Measurements from ENCODE around the gene RIMS3. TPM values are rescaled to one million over a fixed set of nuclear protein-coding genes. Genes with fewer than 3 reads are reported as not detected.

RIMS3 gene
- 0.09 and 0.28 TPM in 2 replicates for total RNA-seq

DNA sequence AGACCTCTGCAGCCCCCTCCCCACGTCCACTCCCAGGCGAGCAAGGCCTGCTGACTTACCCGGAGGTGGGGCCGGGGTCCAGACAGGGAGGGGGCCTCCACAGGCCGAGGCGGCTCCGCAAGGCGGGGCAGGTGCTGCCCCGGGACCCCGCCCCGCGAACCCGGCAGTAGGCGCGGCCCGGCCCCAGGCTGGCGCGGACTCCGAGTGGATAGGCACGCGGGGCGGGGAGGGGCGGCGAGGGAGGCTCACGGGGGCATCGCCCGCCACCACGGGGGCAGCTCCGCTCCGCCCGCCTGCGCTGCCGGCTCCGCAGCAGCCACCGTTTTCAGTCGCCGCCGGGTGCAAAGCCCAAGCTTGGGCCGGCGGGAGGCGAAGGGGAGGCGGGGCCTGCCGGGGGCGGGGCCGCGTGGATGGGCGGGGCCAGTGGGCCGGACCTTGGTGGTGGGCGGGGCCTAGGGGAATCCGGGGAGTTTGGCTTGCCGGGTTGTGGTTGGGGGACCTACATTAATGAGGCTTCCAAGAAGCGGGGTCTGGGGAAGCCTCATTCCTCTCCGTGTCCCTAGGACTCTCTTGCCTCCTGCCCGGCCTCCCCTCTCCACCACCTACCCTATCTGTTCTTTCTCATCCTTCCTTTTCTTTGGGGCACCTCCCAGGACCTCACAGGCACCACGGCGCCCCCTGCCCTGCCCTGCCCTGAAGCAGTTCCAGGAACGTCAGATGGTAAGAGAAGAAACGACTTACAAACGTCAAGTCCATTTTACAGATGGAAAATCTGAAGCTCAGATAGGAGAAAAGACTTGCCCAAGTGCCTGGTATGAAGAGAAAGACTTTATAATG is at the start of gene RIMS3:
Gene RIMS3, minus strand, starts transcription at position 348 of the 837 bp plus-strand sequence. CDS start 23,757 bp downstream, outside the sequence.

DNA sequence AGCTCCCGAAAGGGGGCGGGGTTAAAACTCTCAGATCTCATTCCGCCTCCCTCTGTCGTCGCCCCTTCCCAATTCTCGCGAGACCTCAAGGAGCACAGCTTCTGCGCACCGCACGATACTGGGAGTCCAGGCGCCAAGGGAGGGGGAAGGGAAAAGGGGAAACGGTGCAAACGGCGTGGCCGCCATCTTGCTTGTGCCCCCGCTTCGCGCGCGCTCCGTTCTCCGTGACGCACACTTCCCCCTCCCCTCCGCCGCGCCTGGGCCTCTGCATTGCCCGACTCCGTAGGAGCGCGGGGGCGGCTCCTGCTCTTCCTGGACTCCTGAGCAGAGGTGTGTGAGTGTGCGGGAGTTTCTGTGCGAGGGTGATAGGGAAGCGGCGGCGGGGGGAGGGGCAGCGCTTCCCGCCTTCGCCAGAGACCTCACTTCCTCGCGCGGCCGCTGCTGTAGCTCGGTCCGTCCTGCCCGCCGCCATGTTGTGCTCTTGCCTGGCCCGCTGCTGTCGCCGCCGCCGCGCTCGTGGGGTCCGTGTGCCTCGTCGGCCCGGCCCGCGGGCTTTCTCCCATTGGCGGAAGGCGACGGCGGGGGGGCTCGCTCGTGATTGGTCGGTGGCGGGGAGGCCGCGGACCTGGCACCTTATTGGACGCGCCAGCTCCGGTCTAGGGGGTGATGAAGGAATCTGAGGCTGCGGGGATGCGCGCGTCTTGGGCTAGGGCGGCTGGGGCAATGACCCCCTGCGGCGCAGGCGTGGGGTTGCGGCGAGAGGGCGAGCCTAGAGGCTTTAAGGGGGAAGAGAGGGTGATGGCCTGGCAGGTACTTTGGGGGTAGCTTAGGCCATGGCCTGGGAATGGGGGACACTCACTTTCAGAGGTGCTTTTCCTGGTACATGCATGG is 26.3 kb upstream of the RIMS3 start, which contains the start of gene NFYC:
Gene NFYC, plus strand, starts transcription at position 167 of the 891 bp plus-strand sequence. CDS start 47,140 bp downstream, outside the sequence.

Other genes with a start within 250 kb of the RIMS3 start
- 2.7 and 3.2 TPM in 2 replicates for gene ZFP69B, start 215.2 kb downstream of the RIMS3 start, total RNA-seq
- gene ZFP69, start 188.4 kb downstream of the RIMS3 start, total RNA-seq, result 1.9 and 3.7 TPM in 2 replicates
- gene EXO5, start 156.9 kb downstream of the RIMS3 start, total RNA-seq, result 8.6 and 9.3 TPM in 2 replicates
- 3.8 and 4.0 TPM in 2 replicates for gene ZNF684, start 134.0 kb downstream of the RIMS3 start, total RNA-seq
- gene NFYC, start 26.0 kb upstream of the RIMS3 start, total RNA-seq, result 17.5 and 21.8 TPM in 2 replicates
- under 0.01 TPM in 1 of 2 replicates, not detected in the other for gene KCNQ4, start 118.1 kb upstream of the RIMS3 start, total RNA-seq
- gene CITED4, start 196.7 kb upstream of the RIMS3 start, total RNA-seq, result 7.1 and 15.8 TPM in 2 replicates

Measured in endothelial cell of coronary artery (primary cell).